ENCODE measurements around the gene GLIPR1L2. TPM values are rescaled to one million over a fixed set of nuclear protein-coding genes. Genes with fewer than 3 reads are reported as not detected.
"Not testable (repeated sequence)": the region's sequence is repeated elsewhere in the genome, so short reads cannot be mapped to it uniquely, and the experiment has no call there.

GLIPR1L2 gene
- polyA plus RNA-seq, 3 donors: 0.71 to 1.3 (median 0.74) TPM

DNA sequence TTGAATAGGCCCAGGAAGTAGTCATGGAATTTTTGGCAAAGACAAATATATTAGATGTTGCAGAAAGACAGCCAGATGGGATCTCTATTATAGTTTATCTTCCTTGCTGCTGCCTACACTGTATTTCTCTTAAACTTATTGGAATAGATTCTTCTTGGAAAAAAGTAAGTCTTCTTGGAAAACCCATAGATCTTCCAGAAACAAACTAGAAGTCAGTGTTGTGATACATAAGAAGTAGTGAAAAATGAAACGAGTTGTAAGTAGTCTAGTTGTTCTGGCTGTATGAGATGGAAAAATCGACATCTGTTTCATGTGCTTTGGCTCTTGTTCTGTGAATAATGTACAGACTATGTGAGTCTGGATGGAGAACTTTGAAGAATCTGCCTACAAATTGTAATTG, 29.0 kb downstream of the GLIPR1L2 start:
- 67 to 77% (median 69%) methylated on average over 2 of the region's 2 CpGs for WGBS, 3 donors
- H3K27ac ChIP-seq (ENCODE audit: low read depth, low read length): no peak overlapping the region

DNA sequence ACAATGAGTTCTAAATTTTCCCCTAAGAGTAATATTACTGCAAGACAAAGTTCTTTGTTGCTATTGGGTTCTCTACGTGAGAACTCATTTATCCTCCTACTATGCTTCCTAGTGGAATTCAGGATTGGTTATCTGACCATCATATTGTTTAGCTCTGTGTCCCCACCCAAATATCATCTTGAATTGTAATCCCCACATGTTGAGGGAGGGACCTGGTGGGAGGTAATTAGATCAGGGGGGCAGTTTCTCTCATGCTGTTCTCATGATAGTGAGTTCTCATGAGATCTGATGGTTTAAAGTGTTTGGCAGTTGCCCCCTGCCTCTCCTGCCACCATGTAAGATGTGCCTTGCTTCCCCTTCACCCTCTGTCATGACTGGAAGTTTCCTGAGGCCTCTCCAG, 36.6 kb downstream of the GLIPR1L2 start:
- 0 to 48% (median 23%) methylated on average over 1 of the region's 1 CpG for WGBS, 3 donors
- no peak overlapping the region for H3K27ac ChIP-seq (ENCODE audit: low read depth, low read length)

DNA sequence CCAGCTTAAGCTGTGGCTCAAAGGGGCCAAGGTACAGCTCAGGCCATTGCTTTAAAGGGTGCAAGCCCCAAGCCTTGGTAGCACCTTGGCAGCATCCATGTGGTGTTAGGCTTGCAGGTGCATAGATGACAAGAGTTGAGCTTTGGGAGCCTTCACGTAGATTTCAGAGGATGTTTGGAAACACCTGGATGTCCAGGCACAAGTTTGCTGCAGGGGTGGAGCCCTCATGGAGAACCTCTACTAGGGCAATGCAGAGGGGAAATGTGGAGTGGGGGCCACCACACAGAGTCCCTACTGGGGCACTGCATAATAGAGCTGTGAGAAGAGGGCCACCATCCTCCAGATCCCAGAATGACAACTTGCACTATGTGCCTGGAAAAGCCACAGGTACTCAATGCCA, 37.9 kb downstream of the GLIPR1L2 start:
- no peak overlapping the region for H3K27ac ChIP-seq (ENCODE audit: low read depth, low read length)
- 91 to 100% (median 96%) methylated on average over 1 of the region's 1 CpG for WGBS, 3 donors

DNA sequence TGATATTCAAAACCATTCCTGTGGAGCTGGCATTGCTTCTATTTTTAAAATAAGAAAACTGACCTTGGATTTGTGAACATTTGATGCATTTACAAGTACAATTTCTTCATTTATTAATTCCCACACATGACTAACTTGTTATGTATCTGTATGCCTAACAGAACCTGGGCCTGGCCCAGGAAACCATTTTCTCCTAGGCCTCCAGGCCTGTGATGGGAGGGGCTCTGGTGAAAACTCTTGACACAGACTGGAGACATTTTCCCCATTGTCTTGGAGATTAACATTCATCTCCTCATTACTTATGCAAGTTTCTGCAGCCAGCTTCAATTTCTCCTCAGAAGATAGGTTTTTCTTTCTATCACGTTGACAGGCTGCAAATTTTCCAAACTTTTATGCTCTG, 42.0 kb downstream of the GLIPR1L2 start:
- no peak overlapping the region for H3K27ac ChIP-seq (ENCODE audit: low read depth, low read length)
- 68 to 80% (median 77%) methylated on average over 1 of the region's 1 CpG for WGBS, 3 donors

DNA sequence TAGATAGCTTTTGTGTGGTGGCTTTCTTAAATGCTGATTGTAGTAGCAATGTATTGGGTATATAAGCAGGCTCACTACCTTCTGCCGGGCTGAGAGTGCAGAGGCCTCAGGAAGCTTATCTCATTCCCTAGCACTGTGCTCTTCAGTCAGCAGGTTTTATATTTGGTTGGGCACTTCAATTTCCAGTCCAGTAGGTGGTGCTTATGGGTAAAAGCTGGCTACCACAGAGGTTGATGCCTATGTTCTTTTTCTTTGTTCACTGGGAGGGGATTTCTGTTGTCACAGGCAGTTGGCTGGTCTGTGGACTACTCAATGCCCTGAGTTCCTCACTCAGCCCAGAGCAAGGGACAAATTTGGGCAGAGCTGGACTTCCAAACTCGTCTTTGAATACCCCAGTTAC, 46.7 kb downstream of the GLIPR1L2 start:
- no peak overlapping the region for H3K27ac ChIP-seq (ENCODE audit: low read depth, low read length)
- 57 to 74% (median 72%) methylated on average over 2 of the region's 2 CpGs for WGBS, 3 donors

DNA sequence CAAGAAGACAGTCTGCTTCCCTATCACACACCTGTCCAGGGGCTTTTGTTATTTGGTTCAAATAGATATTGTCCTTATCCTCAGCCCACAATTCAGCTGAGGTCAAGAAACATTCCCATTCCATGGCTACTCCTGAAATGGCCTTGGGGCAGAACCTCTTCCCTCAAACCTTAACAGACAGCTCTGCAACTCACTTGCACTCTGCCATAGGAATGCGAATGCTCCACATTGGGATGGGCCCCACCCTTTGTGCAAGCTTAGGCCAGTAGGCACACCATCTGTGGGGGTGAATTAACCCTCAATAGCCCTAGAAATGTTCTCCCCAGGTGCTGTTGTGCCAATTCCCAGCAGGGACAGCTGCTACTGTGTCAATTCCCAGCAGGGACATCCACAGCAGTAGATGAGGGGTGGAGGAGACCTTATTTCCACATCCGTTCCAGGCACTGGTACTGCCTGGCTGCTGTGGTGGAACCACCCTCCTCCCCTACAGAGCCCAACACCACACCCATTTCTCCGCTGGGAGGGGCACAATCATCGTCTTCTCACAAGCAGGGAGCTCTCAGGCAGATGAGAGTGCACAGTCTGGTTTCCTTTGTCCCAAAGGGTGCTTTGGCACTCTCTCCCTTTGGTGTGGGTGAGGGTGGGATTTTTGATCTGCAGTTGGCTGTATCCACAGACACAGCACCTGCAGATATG, 47.3 kb downstream of the GLIPR1L2 start:
- no peak overlapping the region for H3K27ac ChIP-seq (ENCODE audit: low read depth, low read length)
- WGBS, 3 donors: 61 to 73% (median 71%) methylated on average over 4 of the region's 4 CpGs

DNA sequence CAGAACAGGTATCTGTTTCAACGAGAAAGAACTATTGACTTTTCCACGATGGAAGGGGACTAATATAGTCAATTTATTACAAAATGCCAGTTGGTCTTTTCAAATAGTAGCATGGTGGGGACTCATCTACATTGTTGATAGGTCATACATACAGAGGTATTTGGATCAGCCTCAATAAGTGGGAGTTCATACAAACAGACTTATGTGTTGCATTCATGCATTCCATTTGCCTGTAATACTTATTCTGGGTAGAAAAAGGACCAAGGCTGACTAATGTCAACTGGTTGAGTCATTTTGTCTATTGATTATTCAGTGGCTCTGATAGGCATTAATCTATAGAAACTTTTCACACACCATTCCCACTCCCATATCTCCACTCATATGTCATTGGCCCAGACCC, 48.2 kb downstream of the GLIPR1L2 start:
- 74 to 93% (median 85%) methylated on average over 2 of the region's 2 CpGs for WGBS, 3 donors
- H3K27ac ChIP-seq (ENCODE audit: low read depth, low read length): no peak overlapping the region

DNA sequence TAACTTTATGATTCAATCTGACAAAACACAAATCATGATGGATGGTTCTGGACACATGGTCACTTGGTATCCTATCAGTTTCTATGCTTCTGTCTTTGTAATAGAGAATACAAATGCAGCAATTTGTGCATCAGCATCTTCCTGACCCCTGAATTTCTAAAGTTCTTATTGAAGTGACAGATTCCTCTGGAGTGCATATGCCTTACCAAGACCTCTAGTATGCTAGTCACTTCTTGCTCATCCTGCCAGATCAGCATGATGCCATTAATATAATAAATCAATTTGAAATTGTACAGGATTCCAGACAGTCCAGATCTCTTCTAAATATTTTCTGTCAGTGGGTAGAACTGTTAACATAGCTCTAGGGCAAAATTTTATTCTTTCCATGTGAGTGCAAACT, 49.0 kb downstream of the GLIPR1L2 start:
- no peak overlapping the region for H3K27ac ChIP-seq (ENCODE audit: low read depth, low read length)

DNA sequence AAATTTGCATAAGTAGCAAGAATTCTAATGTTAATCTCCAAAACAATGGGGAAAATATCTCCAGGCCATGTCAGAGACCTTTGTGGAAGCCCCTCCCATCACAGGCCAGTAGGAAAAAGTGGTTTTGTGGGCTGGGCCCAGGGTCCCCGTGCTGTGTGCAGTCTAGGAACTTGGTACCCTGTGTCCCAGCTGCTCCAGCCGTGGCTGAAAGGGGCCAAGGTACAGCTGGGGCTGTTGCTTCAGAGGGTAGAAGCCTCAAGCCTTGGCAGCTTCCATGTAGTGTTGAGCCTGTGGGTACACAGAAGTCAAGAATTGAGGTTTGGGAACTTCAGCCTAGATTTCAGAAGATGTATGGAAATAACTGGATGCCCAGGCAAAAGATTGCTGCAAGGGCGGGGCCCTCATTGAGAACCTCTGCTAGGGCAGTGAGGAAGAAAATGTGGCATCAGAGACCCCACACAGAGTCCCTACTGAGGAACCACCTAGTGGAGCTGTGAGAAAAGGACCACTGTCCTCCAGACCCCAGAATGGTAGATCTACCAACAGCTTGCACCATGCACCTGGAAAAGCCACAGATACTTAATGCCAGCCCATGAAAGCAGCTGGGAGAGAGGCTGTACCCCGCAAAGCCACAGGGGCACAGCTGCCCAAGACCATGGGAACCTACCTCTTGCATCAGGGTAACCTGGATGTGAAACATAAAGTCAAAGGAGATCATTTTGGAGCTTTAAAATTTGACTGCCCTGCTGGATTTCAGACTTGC, 51.0 kb downstream of the GLIPR1L2 start:
- H3K27ac ChIP-seq (ENCODE audit: low read depth, low read length): not testable (repeated sequence)
- WGBS, 3 donors: 65 to 75% (median 67%) methylated on average over 4 of the region's 4 CpGs

DNA sequence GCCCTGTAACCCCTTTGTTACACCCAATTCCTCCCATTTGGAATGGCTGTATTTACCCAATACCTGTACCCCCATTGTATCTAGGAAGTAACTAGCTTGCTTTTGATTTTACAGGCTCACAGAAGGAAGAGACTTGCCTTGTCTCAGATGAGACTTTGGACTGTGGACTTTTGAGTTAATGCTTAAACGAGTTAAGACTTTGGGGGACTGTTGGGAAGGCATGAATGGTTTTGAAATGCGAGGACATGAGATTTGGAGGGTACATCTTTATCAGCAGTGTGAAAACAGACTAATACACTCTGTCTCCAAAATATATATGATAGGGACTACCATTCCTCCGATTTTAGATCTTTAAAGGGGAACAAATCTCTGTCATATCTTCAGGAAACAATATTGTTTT, 51.6 kb downstream of the GLIPR1L2 start:
- not testable (repeated sequence) for H3K27ac ChIP-seq (ENCODE audit: low read depth, low read length)
- 23 to 52% (median 49%) methylated on average over 3 of the region's 3 CpGs for WGBS, 3 donors

DNA sequence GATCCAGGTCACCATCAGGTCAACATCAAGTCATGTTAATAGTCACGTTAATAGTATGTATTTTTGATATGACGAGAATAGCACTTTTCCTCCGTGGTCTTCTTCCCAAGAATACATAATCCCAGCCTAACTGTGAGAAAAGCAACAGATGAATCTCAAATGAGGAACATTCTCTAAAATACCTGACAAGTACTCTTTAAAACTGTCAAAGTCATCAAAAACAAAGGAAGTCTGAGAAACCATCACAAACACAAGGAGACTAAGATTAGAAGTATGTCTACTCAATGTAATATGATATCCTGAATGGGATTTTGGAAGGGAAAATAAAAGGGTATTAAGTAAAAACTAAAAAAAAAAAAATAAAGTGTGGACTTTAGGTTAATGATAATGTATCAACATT, 52.8 kb downstream of the GLIPR1L2 start:
- no peak overlapping the region for H3K27ac ChIP-seq (ENCODE audit: low read depth, low read length)
- 41 to 56% (median 53%) methylated on average over 3 of the region's 3 CpGs for WGBS, 3 donors

DNA sequence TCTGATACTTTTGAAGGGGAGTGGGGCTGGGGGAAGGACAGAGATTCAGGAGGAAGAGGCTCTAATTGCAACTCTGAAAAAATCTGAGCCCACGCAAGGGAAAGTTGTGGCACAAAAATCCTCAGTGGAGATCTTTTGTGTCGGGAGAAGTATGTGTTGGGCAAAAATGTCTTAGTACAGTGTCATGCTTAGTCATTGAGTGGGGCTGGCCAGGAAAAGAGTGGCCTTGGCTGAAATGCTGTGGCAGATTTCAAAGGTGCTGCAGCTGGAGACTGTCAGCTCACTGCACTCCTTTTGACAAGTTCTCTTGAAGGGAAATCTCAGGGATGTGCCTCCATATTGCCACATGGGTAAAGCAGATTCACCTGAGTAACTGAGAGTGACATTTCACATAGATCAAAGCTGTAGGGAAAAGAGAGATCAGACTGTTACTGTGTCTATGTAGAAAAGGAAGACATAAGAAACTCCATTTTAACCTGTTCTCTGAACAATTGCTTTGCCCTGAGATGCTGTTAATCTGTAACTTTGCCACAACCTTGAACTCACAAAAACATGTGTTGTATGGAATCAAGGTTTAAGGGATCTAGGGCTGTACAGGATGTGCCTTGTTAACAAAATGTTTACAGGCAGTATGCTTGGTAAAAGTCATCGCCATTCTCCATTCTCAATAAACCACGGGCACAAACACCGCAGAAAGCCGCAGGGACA, 53.7 kb downstream of the GLIPR1L2 start:
- H3K27ac ChIP-seq (ENCODE audit: low read depth, low read length): no peak overlapping the region
- WGBS, 3 donors: 79 to 85% (median 81%) methylated on average over 6 of the region's 6 CpGs

DNA sequence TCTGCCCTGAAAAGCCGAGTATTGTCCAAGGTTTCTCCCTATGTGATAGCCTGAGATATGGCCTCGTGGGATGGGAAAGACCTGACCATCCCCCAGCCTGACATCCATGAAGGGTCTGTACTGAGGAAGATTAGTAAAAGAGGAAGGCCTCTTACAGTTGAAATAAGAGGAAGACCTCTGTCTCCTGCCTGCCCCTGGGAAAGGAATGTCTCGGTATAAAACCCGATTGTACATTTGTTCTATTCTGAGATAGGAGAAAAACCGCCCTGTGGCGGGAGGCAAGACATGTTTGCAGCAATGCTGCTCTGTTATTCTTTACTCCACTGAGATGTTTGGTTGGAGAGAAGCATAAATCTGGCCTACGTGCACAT, 54.2 kb downstream of the GLIPR1L2 start:
- H3K27ac ChIP-seq (ENCODE audit: low read depth, low read length): not testable (repeated sequence)
- 63 to 73% (median 69%) methylated on average over 7 of the region's 7 CpGs for WGBS, 3 donors

DNA sequence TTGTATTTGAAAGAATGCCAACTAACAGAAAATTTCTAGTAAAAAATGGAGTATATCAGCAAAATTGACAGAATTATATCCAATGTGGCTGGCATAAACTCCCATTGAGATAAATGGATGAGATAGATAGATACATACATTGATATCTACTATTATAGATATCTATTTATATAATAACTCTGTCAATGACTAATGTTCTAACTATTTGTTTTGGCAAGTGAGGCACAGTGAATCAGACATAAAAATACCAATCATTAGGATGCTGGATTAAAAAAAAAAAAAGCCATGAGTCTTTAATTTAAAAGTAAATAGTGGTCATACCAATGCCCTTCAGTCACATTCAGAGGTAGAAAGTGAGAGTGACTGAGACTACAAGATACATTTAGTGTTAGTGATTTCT, 56.0 kb downstream of the GLIPR1L2 start:
- no peak overlapping the region for H3K27ac ChIP-seq (ENCODE audit: low read depth, low read length)

DNA sequence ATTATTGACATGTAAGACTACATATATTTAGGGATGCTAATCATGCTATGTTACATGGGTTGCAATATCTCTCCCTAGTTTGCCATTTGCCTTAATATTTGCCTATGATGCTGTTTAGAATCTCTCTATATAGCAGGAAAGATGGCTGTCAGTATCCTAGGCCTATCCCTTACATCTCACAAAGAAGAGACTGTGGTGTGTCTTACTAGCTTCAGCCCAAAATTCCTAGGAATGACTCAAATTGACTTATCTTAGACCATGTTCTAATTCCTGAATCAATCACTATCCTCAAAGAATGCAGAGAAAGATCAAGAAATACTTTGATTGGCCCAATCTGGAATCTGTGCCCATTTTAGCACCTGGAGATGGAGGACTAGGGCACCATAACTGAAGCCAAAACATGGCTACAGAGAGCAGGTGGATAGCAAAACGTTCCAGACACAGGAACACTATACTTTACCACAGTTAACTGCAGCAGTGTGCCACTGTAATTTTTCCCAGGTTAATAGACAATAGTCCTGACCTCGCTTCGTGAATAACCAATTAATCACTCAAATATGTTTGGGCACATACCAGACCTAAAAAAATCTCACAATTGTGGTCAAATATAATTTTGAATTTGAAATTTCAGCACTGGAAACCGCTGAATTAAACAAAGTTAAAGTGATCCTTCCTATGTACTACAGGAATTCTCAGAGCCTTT, 57.0 kb downstream of the GLIPR1L2 start:
- 49 to 80% (median 76%) methylated on average over 4 of the region's 4 CpGs for WGBS, 3 donors
- no peak overlapping the region for H3K27ac ChIP-seq (ENCODE audit: low read depth, low read length)

DNA sequence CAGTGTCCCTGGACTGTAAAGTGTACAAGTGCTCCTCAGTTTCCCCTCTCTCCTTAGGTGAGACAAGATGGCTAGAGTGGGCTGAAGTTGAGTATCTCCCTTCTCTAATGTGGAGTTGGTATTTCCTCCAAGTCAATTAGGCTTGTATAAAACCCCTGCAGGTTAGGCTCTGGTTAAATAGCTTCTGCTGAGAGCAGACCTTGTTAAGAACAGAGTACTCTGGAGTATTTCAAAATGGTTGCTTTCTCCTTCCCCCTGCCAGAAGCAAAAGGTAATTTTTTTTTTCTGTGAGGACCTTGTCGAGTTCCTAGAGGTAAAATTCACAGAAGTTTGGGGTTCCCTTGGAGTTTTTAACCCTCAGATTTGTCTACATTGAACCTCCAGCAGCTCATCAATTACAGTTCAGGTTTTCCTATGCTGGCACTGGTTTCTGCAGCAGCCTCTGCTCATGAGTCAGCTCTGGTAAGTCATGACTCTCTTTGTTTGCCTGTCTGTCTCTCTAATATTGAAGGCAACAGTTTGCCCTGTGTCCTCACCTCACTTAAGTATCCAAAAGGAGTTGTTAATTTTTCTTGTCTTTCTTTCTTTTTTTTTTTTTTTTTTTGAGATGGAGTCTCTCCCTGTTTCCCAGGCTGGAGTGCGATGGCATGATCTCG, 61.9 kb downstream of the GLIPR1L2 start:
- no peak overlapping the region for H3K27ac ChIP-seq (ENCODE audit: low read depth, low read length)
- whole genome bisulfite sequencing, 3 donors: 83 to 88% (median 84%) methylated on average over 3 of the region's 3 CpGs

DNA sequence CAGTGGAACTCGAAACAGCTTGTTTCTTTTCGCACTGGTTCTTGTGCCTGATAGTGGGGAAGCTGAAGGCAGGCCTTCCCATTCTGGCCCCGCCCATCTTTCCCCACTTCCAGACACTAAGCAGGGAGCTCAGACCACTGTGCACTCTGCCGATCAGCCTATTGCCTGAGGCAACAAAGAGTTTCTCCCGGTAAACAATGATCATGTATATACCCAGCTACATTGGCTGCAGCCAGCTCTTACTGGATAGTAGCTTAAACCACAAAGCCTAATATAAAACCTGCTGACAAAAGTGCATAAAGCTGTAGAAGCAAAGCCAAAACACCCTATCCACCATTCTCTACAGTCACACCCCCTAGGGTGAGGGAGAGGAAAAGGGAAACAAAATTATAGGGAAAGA, 65.0 kb downstream of the GLIPR1L2 start:
- H3K27ac ChIP-seq (ENCODE audit: low read depth, low read length): no peak overlapping the region
- WGBS, 3 donors: 76 to 82% (median 77%) methylated on average over 5 of the region's 5 CpGs

DNA sequence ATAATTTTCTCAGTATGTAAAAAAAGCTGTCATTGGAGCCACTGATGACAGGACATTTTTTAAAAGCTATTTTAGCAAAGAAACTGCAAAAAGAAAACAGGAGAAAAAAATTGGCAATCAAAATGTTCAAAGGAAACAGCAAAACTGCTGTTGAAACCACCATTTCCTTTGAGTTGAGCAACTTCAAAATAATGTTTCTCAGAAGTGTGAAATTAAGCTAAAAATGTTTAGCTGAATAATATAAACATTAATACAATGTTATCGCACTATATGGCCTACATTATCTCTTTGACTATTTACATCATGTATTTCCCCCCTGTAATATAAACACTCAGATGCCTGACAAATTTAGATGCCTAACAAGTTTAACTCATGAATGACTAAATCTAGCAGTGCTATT, 66.3 kb downstream of the GLIPR1L2 start:
- H3K27ac ChIP-seq (ENCODE audit: low read depth, low read length): no peak overlapping the region
- WGBS, 3 donors: 22 to 69% (median 38%) methylated on average over 1 of the region's 1 CpG

DNA sequence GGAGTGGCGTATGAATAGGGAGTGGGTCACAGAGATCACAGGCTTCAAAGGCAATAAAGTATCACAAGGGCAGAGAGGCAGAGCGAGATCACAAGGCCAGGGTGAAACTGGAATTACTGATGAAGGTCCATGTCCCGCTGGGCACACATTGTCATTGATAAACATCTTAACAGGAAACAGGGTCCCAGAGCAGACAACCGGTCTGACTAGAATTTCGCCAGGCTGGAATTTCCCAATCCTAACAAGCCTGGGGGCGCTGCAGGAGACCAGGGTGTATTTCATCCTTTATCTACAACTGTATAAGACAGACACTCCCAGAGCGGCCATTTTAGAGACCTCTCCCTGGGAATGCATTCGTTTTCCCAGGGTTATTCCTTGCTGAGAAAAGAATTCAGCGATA, 67.0 kb downstream of the GLIPR1L2 start:
- H3K27ac ChIP-seq (ENCODE audit: low read depth, low read length): not testable (repeated sequence)
- WGBS, 3 donors: 62 to 73% (median 69%) methylated on average over 9 of the region's 9 CpGs
